Muscle of leg (tissue), 11 donors: ENCODE results near the gene RAX2. TPM values are rescaled to one million over a fixed set of nuclear protein-coding genes. Genes with fewer than 3 reads are reported as not detected.
"Not testable (repeated sequence)": the region's sequence is repeated elsewhere in the genome, so short reads cannot be mapped to it uniquely, and the experiment has no call there.

Source experiments
- DNase-seq: peaks from one replicate; pipeline ENCODE4 v3.0.0; 2013
- H3K27ac ChIP-seq: one replicate; pipeline ENCODE4 v1.5.1; 2013; ENCODE audit warnings: mild to moderate bottlenecking, low read length, control low read depth
- H3K27me3 ChIP-seq: one replicate; pipeline ENCODE4 v1.6.1; 2013; ENCODE audit warnings: low read length; ENCODE audit not compliant: control insufficient read depth, insufficient read depth
- H3K36me3 ChIP-seq: one replicate; pipeline ENCODE4 v1.6.1; 2013; ENCODE audit warnings: low read length; ENCODE audit not compliant: control insufficient read depth, insufficient read depth
- H3K4me1 ChIP-seq: one replicate; pipeline ENCODE4 v1.6.1; 2013; ENCODE audit warnings: low read length; ENCODE audit not compliant: control insufficient read depth, insufficient read depth
- H3K4me3 ChIP-seq: one replicate; pipeline ENCODE4 v1.5.1; 2013; ENCODE audit warnings: low read length, control low read depth
- H3K9me3 ChIP-seq: replicated peaks from 2 replicates; pipeline ENCODE4 v1.6.1; 2013; ENCODE audit warnings: low read depth, low read length; ENCODE audit not compliant: control insufficient read depth
- WGBS: methylation state at CpG from one replicate; pipeline ENCODE4 v1.1.5; 2013; ENCODE audit warnings: missing lambda C conversion rate; ENCODE audit not compliant: insufficient coverage; 5-methylcytosine and 5-hydroxymethylcytosine counted together
- polyA plus RNA-seq, 8 donors: library from polyadenylated mRNA; unstranded; fragments of 120-200 nt; gene quantifications; one replicate each; pipeline versions ENCODE4 v1.2.1 to v1.2.3, GENCODE V29; 2013; ENCODE audit warnings: inconsistent platforms in 1 of 8, low replicate concordance in 1 of 8; ENCODE audit not compliant: insufficient read length in 8 of 8, insufficient read depth in 1 of 8
- total RNA-seq: library from RNA; stranded (reverse); fragments of 120-200 nt; gene quantifications from one replicate; pipeline ENCODE4 v1.2.4, GENCODE V29; 2013

The RAX2 gene
- total and polyA plus RNA-seq, 9 donors: 0.04 TPM; not detected in 8

DNA sequence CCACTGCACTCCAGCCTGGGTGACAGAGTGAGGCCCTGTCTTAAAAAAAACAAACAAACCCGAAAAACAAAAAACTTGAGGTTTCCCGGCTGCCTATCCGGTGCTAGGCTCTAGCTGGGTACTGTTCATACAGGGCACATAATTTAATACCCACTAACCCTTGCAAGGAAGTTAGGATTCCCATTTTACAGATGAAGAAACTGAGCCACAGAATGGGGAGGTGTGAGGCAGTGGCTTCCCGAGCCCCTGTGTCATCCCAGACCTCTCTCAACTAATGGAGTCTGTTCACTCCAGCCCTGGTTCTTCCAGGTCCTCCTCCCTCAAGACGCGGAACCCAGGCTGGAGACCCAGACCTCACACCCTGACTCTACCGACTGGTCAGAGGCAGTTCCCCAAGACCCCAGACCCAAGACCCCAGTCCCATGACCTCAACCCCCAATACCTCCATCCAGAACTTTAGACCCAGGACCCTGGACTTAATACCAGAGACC, 11.1 kb downstream of the RAX2 start:
- Histone ChIP-seq H3K4me1 (peaks cover 22% of the 10 kb centered on the region), H3K27ac (peak overlapping the region; percentile 77), H3K36me3 (peaks cover 21% of the 10 kb centered on the region), H3K9me3 (no peaks in the 10 kb centered on the region), H3K27me3 (no peaks in the 10 kb centered on the region), H3K4me3 (peak overlapping the region; percentile 97)
- 0% methylated on average over 3 of the region's 7 CpGs for WGBS
- peak; percentile 30 for DNase-seq

DNA sequence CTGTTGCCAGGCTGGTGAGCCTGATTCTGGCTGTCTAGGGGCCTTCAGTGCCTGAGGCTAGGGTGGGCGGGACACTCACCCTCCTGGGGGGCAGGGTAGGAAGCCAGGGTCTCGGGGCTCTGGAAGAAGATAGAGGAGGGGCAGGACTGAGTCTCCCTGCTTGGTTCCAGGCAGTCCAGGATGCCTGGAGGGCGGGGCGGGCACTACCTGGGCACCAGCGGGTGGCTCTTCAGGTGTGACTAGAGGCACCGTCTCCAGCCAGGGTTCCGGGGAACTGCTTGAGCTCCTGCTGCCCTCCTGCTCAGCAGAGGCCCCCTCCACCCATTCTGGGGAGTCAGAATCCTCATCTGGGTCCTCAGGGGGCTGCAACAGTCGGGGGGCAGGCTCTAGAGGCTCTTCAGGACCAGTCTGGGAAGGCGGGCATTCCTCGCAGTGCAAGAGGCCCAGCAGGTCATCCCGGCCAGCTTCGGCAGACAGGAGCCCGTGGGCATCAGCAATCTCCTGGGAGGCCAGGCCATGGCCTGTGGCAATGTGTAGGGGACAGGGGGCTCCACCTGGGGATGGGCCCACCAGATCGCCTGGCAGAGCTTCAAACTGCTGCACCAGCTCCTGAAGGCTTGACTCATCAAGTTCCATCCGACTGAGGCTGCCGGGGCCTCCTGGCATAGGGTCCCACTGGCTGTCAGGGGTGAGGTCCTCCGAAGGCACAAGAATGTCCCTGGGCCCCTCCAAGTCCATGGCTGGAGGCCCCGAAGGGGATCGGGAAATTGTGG, 12.4 kb downstream of the RAX2 start:
- no peak overlapping the region for H3K27ac ChIP-seq
- H3K9me3 ChIP-seq: no peaks in the 10 kb centered on the region
- peaks cover 22% of the 10 kb centered on the region for H3K4me1 ChIP-seq
- no peak for DNase-seq
- no peak overlapping the region for H3K4me3 ChIP-seq
- peaks cover 23% of the 10 kb centered on the region for H3K36me3 ChIP-seq
- no peaks in the 10 kb centered on the region for H3K27me3 ChIP-seq
- 91% methylated on average over 18 of the region's 19 CpGs for WGBS

DNA sequence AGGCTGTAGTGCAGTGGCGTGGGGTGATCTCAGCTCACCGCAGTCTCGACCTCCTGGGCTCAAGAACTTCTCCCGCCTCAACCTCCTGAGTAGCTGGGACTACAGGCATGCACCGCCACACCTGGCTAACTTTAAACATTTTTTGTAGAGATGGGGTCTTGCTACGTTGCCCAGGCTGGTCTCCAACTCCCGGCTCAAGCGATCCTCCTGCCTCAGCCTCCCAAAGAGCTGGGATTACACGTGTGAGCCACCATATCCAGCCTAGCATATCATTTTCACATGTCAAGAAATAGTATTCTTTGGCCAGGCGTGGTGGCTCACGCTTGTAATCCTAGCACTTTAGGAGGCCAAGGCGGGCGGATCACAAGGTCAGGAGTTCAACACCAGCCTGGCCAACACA, 13.7 kb downstream of the RAX2 start:
- DNase-seq, H3K9me3 ChIP-seq, H3K27me3 ChIP-seq, H3K4me3 ChIP-seq, H3K27ac ChIP-seq: not testable (repeated sequence)
- peaks cover 20% of the 10 kb centered on the region for H3K4me1 ChIP-seq
- 94% methylated on average over 11 of the region's 13 CpGs for WGBS
- peaks cover 28% of the 10 kb centered on the region for H3K36me3 ChIP-seq

DNA sequence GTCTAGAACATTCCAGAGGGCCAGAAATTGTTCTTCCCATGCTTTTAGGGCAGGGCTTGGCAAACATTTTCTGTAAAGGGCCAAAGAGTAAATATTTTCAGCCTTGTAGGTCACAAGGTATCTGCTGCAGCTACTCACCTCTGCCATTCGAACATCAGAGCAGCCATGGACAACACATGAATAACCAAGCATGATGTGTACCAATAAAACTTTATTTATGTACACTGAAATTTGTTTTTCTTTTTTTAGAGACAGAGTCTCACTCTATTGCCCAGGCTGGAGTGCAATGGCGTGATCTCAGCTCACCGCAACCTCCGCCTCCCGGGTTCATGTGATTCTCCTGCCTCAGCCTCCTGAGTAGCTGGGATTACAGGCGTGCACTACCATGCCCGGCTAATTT, 14.3 kb downstream of the RAX2 start:
- WGBS: 100% methylated on average over 4 of the region's 7 CpGs
- peaks cover 30% of the 10 kb centered on the region for H3K36me3 ChIP-seq
- not testable (repeated sequence) for H3K27me3 ChIP-seq

GRCh38 chr19:3753631-3754410, 18.2 kb downstream of the RAX2 start:
- H3K4me3 ChIP-seq: no peak overlapping the region
- 96% methylated on average over 50 of the region's 51 CpGs for WGBS
- no peaks in the 10 kb centered on the region for H3K27me3 ChIP-seq
- peaks cover 2% of the 10 kb centered on the region for H3K9me3 ChIP-seq
- H3K4me1 ChIP-seq: no peaks in the 10 kb centered on the region
- no peak overlapping the region for H3K27ac ChIP-seq
- DNase-seq: no peak
- peaks cover 38% of the 10 kb centered on the region for H3K36me3 ChIP-seq

More for the DNA sequence above, 14.3 kb downstream of the RAX2 start:
- H3K4me3 ChIP-seq, H3K27ac ChIP-seq, H3K9me3 ChIP-seq, DNase-seq: not testable (repeated sequence)
- H3K4me1 ChIP-seq: peaks cover 16% of the 10 kb centered on the region

DNA sequence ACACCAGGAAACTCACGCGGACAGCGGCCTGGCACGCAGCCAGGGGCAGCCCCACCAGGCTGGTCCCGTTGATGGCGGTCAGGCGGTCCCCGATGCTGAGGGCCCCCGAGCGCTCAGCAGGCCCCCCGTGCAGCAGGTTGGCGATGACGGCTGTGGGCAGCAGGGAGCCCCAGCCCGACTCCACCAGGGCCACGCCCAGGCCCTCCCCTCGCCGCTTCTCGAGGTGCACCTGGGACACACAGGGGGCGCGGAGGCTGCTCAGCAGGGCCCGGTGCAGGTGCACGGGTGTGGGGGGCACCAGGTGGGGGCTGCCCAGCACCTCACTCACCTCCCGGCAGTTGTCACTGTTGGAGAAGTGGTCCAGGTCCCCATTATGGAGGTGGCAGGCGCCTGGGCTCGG, 19.5 kb downstream of the RAX2 start:
- H3K9me3 ChIP-seq: peaks cover 2% of the 10 kb centered on the region
- H3K27ac ChIP-seq: no peak overlapping the region
- WGBS: 85% methylated on average over 24 of the region's 25 CpGs
- DNase-seq: no peak
- no peak overlapping the region for H3K4me3 ChIP-seq
- H3K27me3 ChIP-seq: no peaks in the 10 kb centered on the region
- peaks cover 33% of the 10 kb centered on the region for H3K36me3 ChIP-seq
- no peaks in the 10 kb centered on the region for H3K4me1 ChIP-seq

DNA sequence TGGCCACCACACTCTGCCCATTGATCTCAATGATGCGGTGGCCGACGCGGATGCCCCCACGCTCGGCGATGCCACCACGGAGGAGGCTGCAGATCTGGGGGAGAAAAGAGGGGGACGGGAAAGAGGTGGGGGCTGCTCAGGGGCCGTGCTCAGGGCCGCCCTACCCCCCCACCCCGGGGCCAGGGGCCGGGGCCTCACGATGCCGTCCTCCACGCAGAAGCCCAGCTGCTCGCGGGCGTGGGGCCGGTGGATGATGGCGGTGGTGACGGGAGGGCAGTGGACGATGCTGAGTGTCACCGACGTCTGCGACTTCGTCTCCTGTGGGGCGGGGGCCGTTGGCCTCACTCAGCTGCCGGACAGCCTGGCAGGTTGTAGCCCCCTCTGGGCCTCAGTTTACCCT, 20.8 kb downstream of the RAX2 start:
- H3K9me3 ChIP-seq: peaks cover 2% of the 10 kb centered on the region
- no peaks in the 10 kb centered on the region for H3K4me1 ChIP-seq
- no peak overlapping the region for H3K4me3 ChIP-seq
- WGBS: 90% methylated on average over 18 of the region's 30 CpGs
- no peak for DNase-seq
- peaks cover 33% of the 10 kb centered on the region for H3K36me3 ChIP-seq
- no peaks in the 10 kb centered on the region for H3K27me3 ChIP-seq
- H3K27ac ChIP-seq: no peak overlapping the region

DNA sequence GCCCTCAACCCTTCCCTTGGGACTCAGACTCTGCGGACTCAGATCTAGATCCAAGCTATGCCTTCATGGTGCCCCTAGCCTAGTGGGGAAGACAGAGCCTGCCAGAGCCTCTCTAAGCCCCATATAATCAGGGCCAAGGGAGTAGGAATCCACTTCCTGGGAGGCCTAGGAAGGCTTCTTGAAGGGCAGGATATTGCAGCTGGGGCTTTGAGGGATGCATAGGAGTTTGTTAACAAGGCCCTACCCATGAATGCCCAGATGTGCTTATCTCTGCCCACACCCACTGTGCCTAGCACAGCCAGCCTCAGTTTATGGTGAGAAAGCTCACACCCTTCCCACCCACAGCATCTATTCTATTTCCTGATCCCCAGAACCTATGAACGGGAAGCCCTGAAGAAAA, 21.8 kb downstream of the RAX2 start:
- Histone ChIP-seq H3K4me1 (no peaks in the 10 kb centered on the region), H3K36me3 (peaks cover 30% of the 10 kb centered on the region), H3K9me3 (peaks cover 2% of the 10 kb centered on the region), H3K27ac (no peak overlapping the region), H3K27me3 (no peaks in the 10 kb centered on the region), H3K4me3 (no peak overlapping the region)
- WGBS: 100% methylated on average over 1 of the region's 2 CpGs
- no peak for DNase-seq

DNA sequence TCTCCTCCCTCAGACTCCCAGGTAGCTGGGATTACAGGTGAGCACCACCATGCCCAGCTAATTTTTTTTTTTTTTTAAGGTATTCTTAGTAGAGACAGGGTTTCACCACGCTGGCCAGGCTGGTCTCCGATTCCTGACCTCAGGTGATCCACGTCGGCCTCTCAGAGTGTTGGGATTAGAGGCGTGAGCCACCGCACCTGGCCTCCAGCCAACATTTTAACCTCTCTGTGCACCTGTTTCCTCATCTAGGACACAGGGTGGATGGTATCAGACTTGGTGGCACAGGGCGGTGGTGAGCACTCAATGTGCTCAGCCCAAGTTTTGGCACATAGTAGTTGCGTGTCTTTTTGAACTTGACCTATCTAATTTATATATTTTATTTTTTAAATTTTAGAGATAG, 23.1 kb downstream of the RAX2 start:
- Histone ChIP-seq H3K9me3 (peaks cover 2% of the 10 kb centered on the region), H3K4me3 (no peak overlapping the region), H3K4me1 (no peaks in the 10 kb centered on the region), H3K27ac (no peak overlapping the region), H3K27me3 (no peaks in the 10 kb centered on the region), H3K36me3 (peaks cover 27% of the 10 kb centered on the region)
- no peak for DNase-seq
- WGBS: no CpG with 5 or more reads among the region's 8 CpGs

- Histone ChIP-seq H3K9me3 (peaks cover 2% of the 10 kb centered on the region), H3K27me3 (no peaks in the 10 kb centered on the region), H3K4me3 (no peak overlapping the region), H3K36me3 (peaks cover 15% of the 10 kb centered on the region), H3K4me1 (no peaks in the 10 kb centered on the region), H3K27ac (no peak overlapping the region)
- no peak for DNase-seq
- 54% methylated on average over 16 of the region's 31 CpGs for WGBS
These were observed 25.5 kb downstream of the RAX2 start for GRCh38 chr19:3746371-3747056.
